Spleen (tissue), 7 donors: ENCODE results near the gene KCNK4.

ENCODE experiments used
- CTCF ChIP-seq, 11 experiments: fragments of 200-600 bp in 7 of 11; fragments of 450-650 bp in 4 of 11; sonication (generic) in 4 of 11; IDR thresholded peaks in 8 of 11; conservative IDR thresholded peaks in 3 of 11; 1 replicate in 7 of 11; 2 replicates in 4 of 11; pipeline versions ENCODE4 v1.4.0 to v1.8.0; 2016 to 2021; ENCODE audit warnings: antibody characterized with exemption in 11 of 11, inconsistent platforms in 4 of 11, mild to moderate bottlenecking in 1 of 11
- POLR2A ChIP-seq, 3 donors: fragments of 450-650 bp; IDR thresholded peaks; one replicate each; pipeline ENCODE4 v1.5.1; 2017; ENCODE audit warnings: antibody characterized with exemption in 3 of 3, mild to moderate bottlenecking in 1 of 3
- POLR2AphosphoS5 ChIP-seq, 3 donors: sonication (generic); formaldehyde crosslinking; IDR thresholded peaks; one replicate each; pipeline ENCODE4 v1.5.1; 2017; ENCODE audit warnings: antibody characterized with exemption in 3 of 3
- donor health status: DM: no; HTN: no; CAD: no; lungs with moderate emphysema.
- donor health status: DM: no; HTN: no; CAD: no.
- donor health status: DM: no; HTN: no; CAD: no.

- no peak for TF ChIP-seq CTCF (IDR thresholded peaks at IDR 0.05 in 8 of 11, conservative IDR thresholded peaks at IDR 0.05 in 3 of 11)
- no peak for TF ChIP-seq POLR2A (IDR thresholded peaks at IDR 0.05)
- no peak for TF ChIP-seq POLR2AphosphoS5 (IDR thresholded peaks at IDR 0.05)
Measured at GRCh38 chr11:64294774-64295173, 3.7 kb downstream of the KCNK4 start.
